ENCODE measurements around the gene TTC1.
"Not testable (repeated sequence)": the region's sequence is repeated elsewhere in the genome, so short reads cannot be mapped to it uniquely, and the experiment has no call there.

Gene TTC1

GRCh38 chr5:160039810-160040470 is 31.0 kb downstream of the TTC1 start:
- DNase-seq (ENCODE audit: low read depth in 2 of 3, low spot score in 1 of 3), result no peak

GRCh38 chr5:160040471-160040835 is 31.5 kb downstream of the TTC1 start:
- DNase-seq (ENCODE audit: low read depth in 2 of 3, low spot score in 1 of 3), result no peak

GRCh38 chr5:160042671-160043070 is 33.7 kb downstream of the TTC1 start:
- no peak for DNase-seq (ENCODE audit: low read depth in 2 of 3, low spot score in 1 of 3)

DNA sequence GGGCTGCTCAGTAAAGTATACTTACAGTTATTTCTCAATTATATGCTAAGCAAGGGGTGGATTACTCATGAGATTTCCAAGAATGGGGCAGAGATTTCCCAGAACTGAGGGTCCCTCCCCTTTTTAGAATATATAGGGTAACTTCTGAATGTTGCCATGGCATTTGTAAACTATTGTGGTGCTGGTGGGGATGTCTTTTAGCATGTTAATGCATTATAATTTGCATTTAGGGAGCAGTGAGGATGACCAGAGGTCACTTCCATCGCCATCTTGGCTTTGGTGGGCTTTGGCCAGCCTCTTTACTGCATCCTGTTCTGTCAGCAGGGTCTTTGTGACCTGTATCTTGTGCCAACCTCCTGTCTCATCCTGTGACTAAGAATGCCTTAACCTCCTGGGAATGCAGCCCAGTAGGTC is 35.5 kb downstream of the TTC1 start:
- DNase-seq (ENCODE audit: low read depth in 2 of 3, low spot score in 1 of 3), result no peak

DNA sequence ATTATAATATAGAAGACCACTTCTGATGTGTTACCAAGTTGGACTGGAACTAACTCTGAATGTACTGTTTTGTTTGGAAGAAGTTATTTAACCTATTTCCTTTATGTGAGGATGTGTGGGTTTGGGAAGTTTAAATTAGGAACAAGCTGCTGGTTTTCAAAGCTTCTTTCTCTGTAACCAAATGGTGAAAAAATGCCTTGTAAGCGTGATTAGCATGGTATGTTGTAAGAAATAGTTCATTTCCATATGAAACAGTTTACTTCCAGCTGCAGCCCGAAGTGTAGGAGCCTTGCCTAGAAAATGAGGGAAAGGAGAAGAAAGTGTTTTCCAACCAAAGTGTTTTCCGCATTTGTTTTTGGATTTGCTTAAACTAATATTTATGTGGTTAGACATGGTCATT is 36.0 kb downstream of the TTC1 start:
- DNase-seq (ENCODE audit: low read depth in 2 of 3, low spot score in 1 of 3), result no peak

- no peak for DNase-seq (ENCODE audit: low read depth in 2 of 3, low spot score in 1 of 3)
Observed at GRCh38 chr5:160047423-160047822, 38.5 kb downstream of the TTC1 start.

DNA sequence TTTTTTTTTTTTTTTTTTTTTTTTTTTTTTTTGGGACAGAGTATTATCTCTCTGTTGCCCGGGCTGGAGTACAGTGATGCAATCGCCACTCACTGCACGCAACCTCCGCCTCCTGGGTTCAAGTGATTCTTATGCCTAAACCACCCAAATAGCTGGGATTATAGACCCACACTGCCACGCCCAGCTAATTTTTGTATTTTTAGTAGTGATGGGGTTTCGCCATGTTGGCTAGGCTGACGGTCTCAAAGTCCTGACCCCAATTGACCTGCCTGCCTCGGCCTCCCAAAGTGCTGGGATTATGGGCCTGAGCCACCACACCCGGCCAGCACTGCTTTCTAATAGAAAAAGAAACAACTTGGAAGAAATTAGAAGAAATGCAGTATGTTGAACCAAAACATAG is 39.2 kb downstream of the TTC1 start:
- DNase-seq (ENCODE audit: low read depth in 2 of 3, low spot score in 1 of 3), result no peak

DNA sequence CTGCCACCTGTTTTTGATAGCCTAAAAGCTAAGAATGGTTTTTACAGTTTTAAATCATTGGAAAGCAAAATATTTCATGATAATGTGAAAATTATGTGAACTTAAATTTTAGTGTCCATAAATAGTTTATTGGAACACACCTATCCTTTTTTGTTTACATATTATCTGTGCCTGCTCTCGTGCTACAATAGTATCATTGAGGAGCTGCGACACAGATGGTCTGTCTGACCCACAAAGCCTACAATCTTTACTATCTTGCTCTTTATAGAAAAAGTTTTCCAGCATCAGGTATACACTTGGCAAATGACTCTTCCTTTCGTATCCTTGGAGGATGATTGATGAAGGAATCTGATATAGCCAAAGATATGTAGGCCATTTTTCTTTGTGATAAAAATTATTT is 40.2 kb downstream of the TTC1 start:
- DNase-seq (ENCODE audit: low read depth in 2 of 3, low spot score in 1 of 3), result no peak

DNA sequence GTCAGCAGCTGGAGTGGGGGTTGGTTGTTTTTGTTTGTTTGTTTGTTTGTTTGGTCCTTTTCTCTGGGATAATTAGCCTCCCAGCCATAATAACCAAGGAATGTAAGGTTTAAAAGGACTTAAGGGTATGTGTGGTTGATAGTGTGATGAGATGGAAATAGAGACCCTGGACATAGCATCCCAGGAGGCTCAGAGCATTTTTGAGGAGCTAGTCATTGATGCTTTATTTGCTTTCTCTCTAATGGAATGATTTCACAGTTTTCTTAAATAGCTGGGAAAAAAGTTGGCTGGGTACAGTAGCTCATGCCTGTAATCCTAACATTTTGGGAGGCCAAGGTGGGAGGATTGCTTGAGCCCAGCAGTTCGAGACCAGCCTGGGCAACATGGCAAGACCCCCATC is 45.1 kb downstream of the TTC1 start:
- no peak for DNase-seq (ENCODE audit: low read depth in 2 of 3, low spot score in 1 of 3)

- DNase-seq (ENCODE audit: low read depth in 2 of 3, low spot score in 1 of 3), result no peak
Observed at GRCh38 chr5:160054831-160055230, 45.9 kb downstream of the TTC1 start.

- no peak for DNase-seq (ENCODE audit: low read depth in 2 of 3, low spot score in 1 of 3)
Observed at GRCh38 chr5:160057256-160057655, 48.3 kb downstream of the TTC1 start.

- DNase-seq (ENCODE audit: low read depth in 2 of 3, low spot score in 1 of 3), result no peak
Observed at GRCh38 chr5:160060001-160060400, 51.1 kb downstream of the TTC1 start.

GRCh38 chr5:160061770-160062169 is 52.8 kb downstream of the TTC1 start:
- no peak for DNase-seq (ENCODE audit: low read depth in 2 of 3, low spot score in 1 of 3)

- no peak for DNase-seq (ENCODE audit: low read depth in 2 of 3, low spot score in 1 of 3)
Observed at GRCh38 chr5:160064417-160064810, 55.5 kb downstream of the TTC1 start.

DNA sequence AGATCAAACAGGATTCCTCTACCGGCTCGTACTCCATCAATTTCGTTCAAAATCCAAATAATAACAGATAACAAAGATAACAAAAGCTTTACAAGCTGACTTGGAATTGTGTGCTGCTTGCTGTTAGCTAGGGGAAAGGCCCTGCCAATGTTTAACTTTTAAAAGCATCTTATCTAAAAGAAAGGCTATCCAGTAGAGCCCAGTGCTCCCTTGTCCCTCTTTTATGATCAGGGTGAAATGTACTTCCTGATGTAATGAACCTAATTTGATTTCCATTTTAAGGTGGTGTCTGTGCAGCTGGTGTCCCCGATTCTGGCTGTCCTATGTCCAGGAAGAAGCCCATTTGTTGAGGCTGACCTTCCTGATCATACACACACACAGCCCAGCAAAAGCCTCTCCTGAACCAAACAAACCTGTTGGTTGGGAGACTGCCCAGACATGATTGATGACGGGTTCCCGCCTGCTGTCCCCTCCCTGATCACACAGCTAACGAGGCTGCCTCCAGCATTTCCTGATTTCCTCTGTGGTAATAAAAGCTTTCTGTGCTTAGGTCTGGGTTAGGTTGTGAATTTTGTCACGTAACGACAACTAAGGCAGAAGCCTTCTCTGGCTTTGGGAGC is 56.2 kb downstream of the TTC1 start:
- no peak for DNase-seq (ENCODE audit: low read depth in 2 of 3, low spot score in 1 of 3)

DNA sequence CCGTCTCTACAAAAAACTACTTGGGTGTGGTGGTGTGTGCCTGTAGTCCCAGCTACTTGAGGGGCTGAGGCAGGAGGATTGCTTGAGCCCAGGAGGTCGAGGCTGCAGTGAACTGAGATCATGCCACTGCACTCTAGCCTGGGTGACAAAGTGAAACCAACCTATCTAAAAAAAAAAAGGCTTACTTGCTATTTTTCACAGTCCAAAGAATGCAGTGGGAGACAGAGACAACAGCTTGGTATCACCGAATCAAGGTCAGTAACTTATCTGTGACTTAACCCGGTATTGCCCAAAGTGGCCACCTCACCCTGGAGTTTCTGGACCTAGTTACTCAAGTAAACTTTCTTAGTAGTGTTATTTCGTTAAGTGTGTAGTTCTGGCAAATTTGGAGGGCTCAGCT is 60.2 kb downstream of the TTC1 start:
- not testable (repeated sequence) for DNase-seq (ENCODE audit: low read depth in 2 of 3, low spot score in 1 of 3)

DNA sequence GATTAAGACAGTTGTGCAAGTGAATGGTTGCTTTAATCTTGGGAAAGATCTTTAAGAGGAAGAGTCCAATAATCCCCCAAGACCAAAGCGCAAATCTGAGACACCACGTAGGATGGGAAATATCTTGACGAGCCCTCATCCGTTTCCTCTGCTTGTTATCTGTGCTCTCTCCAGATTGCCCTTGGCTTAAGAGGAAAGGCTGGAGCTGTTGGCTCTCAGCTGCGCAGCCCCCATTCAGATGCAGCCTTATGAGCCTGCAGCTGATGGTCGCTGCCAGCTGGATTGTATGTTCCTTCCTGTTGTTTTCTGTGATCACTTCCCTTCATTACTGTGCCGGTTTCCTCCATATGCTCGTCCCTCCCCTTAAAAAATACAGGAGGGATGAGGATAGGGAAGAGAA is 62.6 kb downstream of the TTC1 start:
- DNase-seq (ENCODE audit: low read depth in 2 of 3, low spot score in 1 of 3), result no peak

- DNase-seq (ENCODE audit: low read depth in 2 of 3, low spot score in 1 of 3), result no peak
Observed at GRCh38 chr5:160071916-160072315, 63.0 kb downstream of the TTC1 start.

DNA sequence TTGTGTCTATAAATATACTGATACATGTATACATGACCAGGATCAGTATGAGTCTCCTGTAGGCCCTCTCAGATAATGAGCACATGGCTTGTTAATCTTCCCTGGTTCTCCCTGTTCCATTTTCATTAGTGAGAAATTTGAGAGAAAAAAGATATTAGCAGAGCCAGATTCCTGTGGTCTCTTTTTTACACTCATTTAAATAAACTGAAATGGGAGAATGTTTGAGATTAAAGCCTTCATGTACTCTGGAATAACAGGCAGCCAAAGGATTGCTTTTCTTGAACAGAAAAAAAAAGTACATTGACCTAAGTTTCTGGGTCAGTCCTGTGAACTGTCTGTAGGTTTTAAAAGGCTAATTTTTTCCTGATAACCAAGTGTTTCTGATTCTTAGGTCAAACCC is 66.1 kb downstream of the TTC1 start:
- no peak for DNase-seq (ENCODE audit: low read depth in 2 of 3, low spot score in 1 of 3)

GRCh38 chr5:160076997-160077396 is 68.1 kb downstream of the TTC1 start:
- DNase-seq (ENCODE audit: low read depth in 2 of 3, low spot score in 1 of 3), result no peak

DNA sequence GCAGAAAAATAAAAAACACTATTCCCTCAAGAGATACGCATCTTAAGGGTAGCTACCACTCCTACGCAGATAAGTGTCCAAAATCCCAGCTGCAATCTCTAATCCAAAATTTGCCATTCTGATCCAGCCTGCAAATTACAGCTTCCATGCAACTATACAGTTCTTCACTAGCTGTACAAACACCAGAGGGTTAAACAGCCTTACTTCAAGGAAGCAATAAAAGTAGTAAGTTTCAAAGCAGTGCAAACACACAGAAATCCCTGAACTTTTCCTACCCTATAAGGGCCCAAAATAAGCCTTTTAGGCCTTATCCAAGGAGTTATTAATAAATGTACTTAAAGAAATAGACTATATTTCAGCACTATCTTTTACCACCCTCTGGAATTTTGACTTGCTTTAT is 70.8 kb downstream of the TTC1 start:
- DNase-seq (ENCODE audit: low read depth in 2 of 3, low spot score in 1 of 3), result no peak

DNA sequence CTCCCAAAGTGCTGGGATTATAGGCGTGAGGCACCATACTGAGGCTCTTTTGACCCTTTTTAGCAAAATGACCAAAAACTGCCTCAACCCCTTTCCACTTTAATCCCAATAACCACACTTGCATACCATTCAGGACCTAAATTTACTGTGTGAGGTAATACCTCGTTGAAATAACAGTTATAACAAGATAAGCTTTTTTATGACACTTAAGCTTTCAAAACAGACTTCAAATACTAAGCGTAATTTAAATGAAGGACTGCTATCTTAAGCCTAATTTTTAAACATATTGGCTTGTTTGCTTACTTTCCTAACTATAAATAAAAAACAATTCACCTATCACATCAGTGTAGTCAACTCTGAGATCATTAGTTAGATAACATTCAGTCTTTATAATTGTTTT is 72.6 kb downstream of the TTC1 start:
- DNase-seq (ENCODE audit: low read depth in 2 of 3, low spot score in 1 of 3), result no peak
